CD4-positive, alpha-beta T cell treated with Interleukin-10 for 1 hour (primary cell): ENCODE results near the gene MEI1.

Experiments
- DNase-seq: peaks from one replicate; pipeline ENCODE4 v3.0.0-alpha.2; 2020

The MEI1 gene

GRCh38 chr22:41752011-41752970 is 53.0 kb downstream of the MEI1 start:
- DNase-seq = no peak

- no peak for DNase-seq
Measured at GRCh38 chr22:41753984-41754383, 54.7 kb downstream of the MEI1 start.

- DNase-seq = no peak
Measured at GRCh38 chr22:41757502-41757901, 58.2 kb downstream of the MEI1 start.

GRCh38 chr22:41758231-41758630 is 58.9 kb downstream of the MEI1 start:
- no peak for DNase-seq

GRCh38 chr22:41762980-41763779 is 63.9 kb downstream of the MEI1 start:
- DNase-seq = peak; percentile 38

- DNase-seq = no peak
Measured at GRCh38 chr22:41766476-41766875, 67.2 kb downstream of the MEI1 start.

- DNase-seq = no peak
Measured at GRCh38 chr22:41768430-41768829, 69.1 kb downstream of the MEI1 start.

- DNase-seq = no peak
Measured at GRCh38 chr22:41770715-41771468, 71.6 kb downstream of the MEI1 start.

- DNase-seq = no peak
Measured at GRCh38 chr22:41772198-41772597, 72.9 kb downstream of the MEI1 start.

GRCh38 chr22:41772645-41773044 is 73.3 kb downstream of the MEI1 start:
- no peak for DNase-seq

- no peak for DNase-seq
Measured at GRCh38 chr22:41775338-41775737, 76.0 kb downstream of the MEI1 start.

- DNase-seq = no peak
Measured at GRCh38 chr22:41775976-41776375, 76.7 kb downstream of the MEI1 start.

GRCh38 chr22:41776381-41776780 is 77.1 kb downstream of the MEI1 start:
- DNase-seq = no peak

GRCh38 chr22:41777749-41778425 is 78.6 kb downstream of the MEI1 start:
- no peak for DNase-seq

- peak; percentile 22 for DNase-seq
Measured at GRCh38 chr22:41779929-41780505, 80.7 kb downstream of the MEI1 start.

- peak; percentile 96 for DNase-seq
Measured at GRCh38 chr22:41780746-41781505, 81.6 kb downstream of the MEI1 start.

GRCh38 chr22:41781507-41781906 is 82.2 kb downstream of the MEI1 start:
- DNase-seq = no peak

GRCh38 chr22:41782316-41782715 is 83.0 kb downstream of the MEI1 start:
- DNase-seq = peak; percentile 51

- no peak for DNase-seq
Measured at GRCh38 chr22:41782751-41783150, 83.4 kb downstream of the MEI1 start.

GRCh38 chr22:41787331-41787730 is 88.0 kb downstream of the MEI1 start:
- no peak for DNase-seq

- no peak for DNase-seq
Measured at GRCh38 chr22:41793871-41794270, 94.6 kb downstream of the MEI1 start.
